Esophagus muscularis mucosa (tissue), 4 donors: ENCODE measurements around the gene NUDT21.

Source experiments
- CTCF ChIP-seq, 3 experiments: fragments of 200-600 bp in 2 of 3; fragments of 450-650 bp in 1 of 3; sonication (generic) in 2 of 3; IDR thresholded peaks; one replicate each; pipeline ENCODE4 v1.5.1; 2017 to 2019; ENCODE audit warnings: antibody characterized with exemption in 3 of 3, mild to moderate bottlenecking in 2 of 3, moderate library complexity in 1 of 3
- EP300 ChIP-seq: sonication (generic); formaldehyde crosslinking; IDR thresholded peaks from one replicate; pipeline ENCODE4 v1.6.1; 2017; ENCODE audit warnings: antibody characterized with exemption
- POLR2AphosphoS5 ChIP-seq, 2 donors: sonication (generic); formaldehyde crosslinking; IDR thresholded peaks; one replicate each; pipeline ENCODE4 v1.6.1; 2017; ENCODE audit warnings: antibody characterized with exemption in 2 of 2

DNA sequence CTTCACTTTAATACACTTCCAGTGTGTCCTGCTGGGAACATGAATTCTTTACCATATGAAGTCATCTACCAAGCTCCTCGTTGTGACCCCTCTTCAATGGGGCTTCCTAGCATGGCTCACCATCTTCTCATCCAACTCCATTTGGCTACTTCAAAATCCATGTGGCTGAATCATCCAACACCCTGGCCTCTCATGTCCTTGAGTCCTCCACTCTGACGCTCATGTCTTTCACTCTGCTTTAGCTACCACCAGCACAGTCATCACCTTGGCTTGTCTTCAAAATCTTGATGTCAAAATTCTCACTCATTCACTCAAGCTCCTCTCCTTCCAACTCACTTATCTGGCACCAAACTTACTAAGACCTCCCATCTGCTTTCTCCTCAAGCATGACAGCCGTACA is 61.6 kb downstream of the NUDT21 start:
- TF ChIP-seq CTCF (IDR thresholded peaks at IDR 0.05) (no peak), EP300 (no peak), POLR2AphosphoS5 (IDR thresholded peaks at IDR 0.05) (no peak)
